ENCODE results near the gene ONECUT2.

ONECUT2 gene

DNA sequence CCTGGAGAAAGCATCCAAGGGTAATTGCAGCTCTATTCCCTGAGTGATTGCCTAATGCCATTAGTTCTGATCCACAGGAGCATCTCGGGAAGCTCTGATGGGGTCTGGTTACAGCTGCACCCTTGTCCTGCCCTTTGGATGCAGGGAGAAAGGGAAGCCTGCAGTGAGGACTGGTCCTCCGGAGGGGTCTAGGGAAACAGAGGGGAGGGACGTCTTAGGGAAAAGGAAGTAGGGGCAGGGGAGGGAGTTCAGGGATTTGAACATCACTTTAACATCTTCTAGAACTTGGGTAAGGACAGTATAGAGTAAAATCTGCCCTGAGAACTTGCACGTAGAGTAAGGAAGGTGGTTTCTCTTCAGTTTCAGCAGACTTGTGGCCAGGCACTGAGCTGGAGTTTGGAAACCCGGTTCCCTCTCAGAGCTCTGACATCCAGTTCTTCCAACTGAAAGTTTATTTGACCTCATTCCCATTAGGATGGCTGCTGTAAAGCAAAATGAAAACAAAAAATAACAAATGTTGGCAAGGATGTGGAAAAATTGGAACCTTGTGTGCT lies 20.5 kb downstream of the ONECUT2 start:
- H3K9ac ChIP-seq (ENCODE audit: low read depth, low read length): no peak overlapping the region
- no peak overlapping the region for H3K4me3 ChIP-seq (ENCODE audit: low read depth in 1 of 2, low read length in 2 of 2)
- H3K9me3 ChIP-seq (ENCODE audit: insufficient read depth, low read length, severe bottlenecking): no peaks in the 10 kb centered on the region
- no peaks in the 10 kb centered on the region for H3K36me3 ChIP-seq (ENCODE audit: insufficient read depth, low read length)
- no peaks in the 10 kb centered on the region for H3K4me1 ChIP-seq (ENCODE audit: insufficient read depth, low read length)
- no peaks in the 10 kb centered on the region for H4K20me1 ChIP-seq (ENCODE audit: insufficient read depth, low read length)
- ATAC-seq (ENCODE audit: insufficient read depth, low read depth): no peak
- no peak overlapping the region for H2AFZ ChIP-seq (ENCODE audit: low read depth, low read length)
- TF ChIP-seq, protein P1, sequence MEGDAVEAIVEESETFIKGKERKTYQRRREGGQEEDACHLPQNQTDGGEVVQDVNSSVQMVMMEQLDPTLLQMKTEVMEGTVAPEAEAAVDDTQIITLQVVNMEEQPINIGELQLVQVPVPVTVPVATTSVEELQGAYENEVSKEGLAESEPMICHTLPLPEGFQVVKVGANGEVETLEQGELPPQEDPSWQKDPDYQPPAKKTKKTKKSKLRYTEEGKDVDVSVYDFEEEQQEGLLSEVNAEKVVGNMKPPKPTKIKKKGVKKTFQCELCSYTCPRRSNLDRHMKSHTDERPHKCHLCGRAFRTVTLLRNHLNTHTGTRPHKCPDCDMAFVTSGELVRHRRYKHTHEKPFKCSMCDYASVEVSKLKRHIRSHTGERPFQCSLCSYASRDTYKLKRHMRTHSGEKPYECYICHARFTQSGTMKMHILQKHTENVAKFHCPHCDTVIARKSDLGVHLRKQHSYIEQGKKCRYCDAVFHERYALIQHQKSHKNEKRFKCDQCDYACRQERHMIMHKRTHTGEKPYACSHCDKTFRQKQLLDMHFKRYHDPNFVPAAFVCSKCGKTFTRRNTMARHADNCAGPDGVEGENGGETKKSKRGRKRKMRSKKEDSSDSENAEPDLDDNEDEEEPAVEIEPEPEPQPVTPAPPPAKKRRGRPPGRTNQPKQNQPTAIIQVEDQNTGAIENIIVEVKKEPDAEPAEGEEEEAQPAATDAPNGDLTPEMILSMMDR (IDR thresholded peaks at IDR 0.05; ENCODE audit: borderline replicate concordance, extremely low read depth, low read length, poor library complexity, severe bottlenecking): no peak
- TF ChIP-seq EZH2 (IDR thresholded peaks at IDR 0.05; ENCODE audit: borderline replicate concordance, low read depth, low read length, severe bottlenecking): no peak
- no peak overlapping the region for H3K4me2 ChIP-seq (ENCODE audit: insufficient read depth, low read length)
- no peak overlapping the region for H3K27ac ChIP-seq (ENCODE audit: low read length)
- no peaks in the 10 kb centered on the region for H3K27me3 ChIP-seq (ENCODE audit: insufficient read depth, low read length, poor library complexity)
- no peak for DNase-seq
- no peaks in the 10 kb centered on the region for H3K79me2 ChIP-seq (ENCODE audit: insufficient read depth, low read length)

DNA sequence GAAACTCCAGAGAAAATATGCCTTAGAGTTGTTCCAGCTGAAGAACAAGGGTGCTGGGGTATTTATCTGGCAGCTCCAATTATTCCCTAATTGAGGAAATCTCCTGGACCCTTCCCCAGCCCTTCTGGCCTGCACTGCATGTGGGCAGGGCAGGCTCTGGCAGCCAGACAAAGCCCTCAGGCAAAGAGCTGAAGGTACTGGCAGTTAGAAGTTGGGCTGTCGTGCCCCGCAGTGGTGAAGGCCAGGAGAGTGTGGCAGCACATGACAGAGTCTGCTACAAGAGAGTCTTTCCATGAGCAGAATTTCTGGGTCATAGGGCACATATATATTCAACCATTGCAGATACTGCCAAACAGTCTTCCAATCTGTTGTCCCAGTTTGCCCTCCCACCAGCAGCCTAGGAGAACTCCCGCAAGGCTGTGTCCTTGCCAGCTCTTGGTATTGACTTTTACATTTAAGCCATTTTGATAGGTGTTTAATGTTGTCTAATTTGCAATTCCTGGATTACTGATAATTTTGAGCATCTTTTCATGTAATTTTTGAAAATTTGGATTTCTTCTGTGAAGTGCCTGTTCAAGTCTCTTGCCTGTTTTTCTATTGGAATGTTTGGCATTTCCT lies 26.6 kb downstream of the ONECUT2 start:
- no peaks in the 10 kb centered on the region for H3K9me3 ChIP-seq (ENCODE audit: insufficient read depth, low read length, severe bottlenecking)
- DNase-seq (no peak), ATAC-seq (ENCODE audit: insufficient read depth, low read depth) (no peak)
- no peak overlapping the region for H3K4me2 ChIP-seq (ENCODE audit: insufficient read depth, low read length)
- no peaks in the 10 kb centered on the region for H4K20me1 ChIP-seq (ENCODE audit: insufficient read depth, low read length)
- TF ChIP-seq, protein P1 (IDR thresholded peaks at IDR 0.05; ENCODE audit: borderline replicate concordance, extremely low read depth, low read length, poor library complexity, severe bottlenecking): no peak
- no peak for TF ChIP-seq EZH2 (IDR thresholded peaks at IDR 0.05; ENCODE audit: borderline replicate concordance, low read depth, low read length, severe bottlenecking)
- no peaks in the 10 kb centered on the region for H3K79me2 ChIP-seq (ENCODE audit: insufficient read depth, low read length)
- H3K27me3 ChIP-seq (ENCODE audit: insufficient read depth, low read length, poor library complexity): no peaks in the 10 kb centered on the region
- no peaks in the 10 kb centered on the region for H3K36me3 ChIP-seq (ENCODE audit: insufficient read depth, low read length)
- no peak overlapping the region for H3K27ac ChIP-seq (ENCODE audit: low read length)
- H3K9ac ChIP-seq (ENCODE audit: low read depth, low read length): no peak overlapping the region
- H3K4me1 ChIP-seq (ENCODE audit: insufficient read depth, low read length): no peaks in the 10 kb centered on the region
- no peak overlapping the region for H3K4me3 ChIP-seq (ENCODE audit: low read depth in 1 of 2, low read length in 2 of 2)
- no peak overlapping the region for H2AFZ ChIP-seq (ENCODE audit: low read depth, low read length)

DNA sequence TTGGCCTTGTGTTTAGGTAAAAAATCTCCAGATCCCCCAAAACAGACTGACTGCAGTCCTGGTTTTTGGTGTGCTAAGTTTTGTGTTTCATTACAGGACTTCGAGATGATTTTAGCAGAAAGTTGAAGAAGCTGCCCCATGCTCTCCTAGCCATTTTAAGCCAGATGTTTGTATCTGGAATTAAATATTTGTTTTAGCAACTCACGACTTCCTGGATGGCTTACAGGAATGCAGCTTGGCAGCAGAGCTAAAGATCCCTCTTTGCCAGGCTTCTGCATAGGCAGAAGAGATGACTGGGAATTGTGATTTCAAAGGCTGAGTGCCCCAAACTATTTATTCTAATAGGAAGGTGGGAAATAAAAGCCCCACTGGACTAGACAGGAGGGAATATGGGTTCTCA lies 31.1 kb downstream of the ONECUT2 start:
- Histone ChIP-seq H2AFZ (ENCODE audit: low read depth, low read length) (no peak overlapping the region), H3K27me3 (ENCODE audit: insufficient read depth, low read length, poor library complexity) (no peaks in the 10 kb centered on the region), H3K27ac (ENCODE audit: low read length) (no peak overlapping the region), H3K4me2 (ENCODE audit: insufficient read depth, low read length) (no peak overlapping the region), H4K20me1 (ENCODE audit: insufficient read depth, low read length) (no peaks in the 10 kb centered on the region), H3K79me2 (ENCODE audit: insufficient read depth, low read length) (no peaks in the 10 kb centered on the region), H3K9me3 (ENCODE audit: insufficient read depth, low read length, severe bottlenecking) (no peaks in the 10 kb centered on the region), H3K36me3 (ENCODE audit: insufficient read depth, low read length) (no peaks in the 10 kb centered on the region), H3K4me3 (ENCODE audit: low read depth in 1 of 2, low read length in 2 of 2) (no peak overlapping the region), H3K4me1 (ENCODE audit: insufficient read depth, low read length) (no peaks in the 10 kb centered on the region), H3K9ac (ENCODE audit: low read depth, low read length) (no peak overlapping the region)
- TF ChIP-seq EZH2 (IDR thresholded peaks at IDR 0.05; ENCODE audit: borderline replicate concordance, low read depth, low read length, severe bottlenecking): no peak
- TF ChIP-seq, protein P1 (IDR thresholded peaks at IDR 0.05; ENCODE audit: borderline replicate concordance, extremely low read depth, low read length, poor library complexity, severe bottlenecking): no peak
- DNase-seq (no peak), ATAC-seq (ENCODE audit: insufficient read depth, low read depth) (no peak)

Data from DND-41 (cell line).